Stimulated activated CD8-positive, alpha-beta memory T cell treated with anti-CD3 and anti-CD28 coated beads, Interleukin-7, amount 100 ng/mL, for 4 hours (primary cell): ENCODE results near the gene BIK.
"Not testable (repeated sequence)": the region's sequence is repeated elsewhere in the genome, so short reads cannot be mapped to it uniquely, and the experiment has no call there.

ENCODE experiments used
- DNase-seq, 2 donors: peaks; one replicate each; pipeline ENCODE4 v3.0.0-alpha.2; 2020; ENCODE audit warnings: low read depth in 2 of 2

The BIK gene

GRCh38 chr22:43134553-43134952 is 24.0 kb downstream of the BIK start:
- DNase-seq = no peak

- no peak for DNase-seq
These were observed 25.0 kb downstream of the BIK start for GRCh38 chr22:43135565-43135964.

- peak in 1 of 2 donors; percentile 32 for DNase-seq
These were observed 25.7 kb downstream of the BIK start for GRCh38 chr22:43136255-43136654.

- no peak for DNase-seq
These were observed 26.3 kb downstream of the BIK start for GRCh38 chr22:43136801-43137200.

GRCh38 chr22:43142880-43143562 is 32.5 kb downstream of the BIK start, which contains the start of gene MCAT:
Gene MCAT (minus strand): TSS chr22:43143398. CDS start chr22:43143348, 50 bp downstream.
- DNase-seq = peak; percentile 54 to 75

GRCh38 chr22:43144949-43145348 is 34.4 kb downstream of the BIK start:
- DNase-seq = no peak

- DNase-seq = not testable (repeated sequence)
These were observed 34.8 kb downstream of the BIK start for GRCh38 chr22:43145371-43145770.

- not testable (repeated sequence) for DNase-seq
These were observed 35.8 kb downstream of the BIK start for GRCh38 chr22:43146332-43146731.

- no peak for DNase-seq
These were observed 37.3 kb downstream of the BIK start for GRCh38 chr22:43147821-43148220.

GRCh38 chr22:43148581-43148980 is 38.0 kb downstream of the BIK start:
- no peak for DNase-seq

GRCh38 chr22:43150731-43151206 is 40.2 kb downstream of the BIK start:
- no peak for DNase-seq

GRCh38 chr22:43151251-43152002 is 40.9 kb downstream of the BIK start, which contains the start of gene TSPO:
Gene TSPO (plus strand): TSS chr22:43151559. CDS start chr22:43159239, 7,680 bp downstream.
- peak in 1 of 2 donors; percentile 46 for DNase-seq

GRCh38 chr22:43152003-43152356 is 41.4 kb downstream of the BIK start:
- DNase-seq = no peak

GRCh38 chr22:43152357-43153071 is 42.0 kb downstream of the BIK start:
- DNase-seq = peak in 1 of 2 donors; percentile 50

GRCh38 chr22:43153899-43154298 is 43.3 kb downstream of the BIK start:
- no peak for DNase-seq

- DNase-seq = no peak
These were observed 44.5 kb downstream of the BIK start for GRCh38 chr22:43154887-43155536.

GRCh38 chr22:43155789-43156188 is 45.2 kb downstream of the BIK start:
- DNase-seq = no peak

GRCh38 chr22:43156413-43156812 is 45.9 kb downstream of the BIK start:
- no peak for DNase-seq

- DNase-seq = no peak
These were observed 47.5 kb downstream of the BIK start for GRCh38 chr22:43157874-43158546.

- no peak for DNase-seq
These were observed 48.4 kb downstream of the BIK start for GRCh38 chr22:43158778-43159483.
